Measurements from ENCODE around the gene ABCC11. TPM values are rescaled to one million over a fixed set of nuclear protein-coding genes. Genes with fewer than 3 reads are reported as not detected.
"Not testable (repeated sequence)": the region's sequence is repeated elsewhere in the genome, so short reads cannot be mapped to it uniquely, and the experiment has no call there.

ABCC11 gene
- total RNA-seq, 2 donors from 2014 or later = not detected

- ATAC-seq (no peak), DNase-seq (ENCODE audit: low spot score) (no peak)
- Mint-ChIP-seq H3K4me1 (ENCODE audit: low read depth in 2 of 2) (no peaks in the 10 kb centered on the region), H3K27ac (no peak overlapping the region), H3K4me3 (no peak overlapping the region), H3K27me3 (peaks cover 20 to 29% of the 10 kb centered on the region in 2 donors), H3K36me3 (no peaks in the 10 kb centered on the region), H3K9me3 (no peaks in the 10 kb centered on the region)
These were observed 40.6 kb downstream of the ABCC11 start for GRCh38 chr16:48206594-48207242.

DNA sequence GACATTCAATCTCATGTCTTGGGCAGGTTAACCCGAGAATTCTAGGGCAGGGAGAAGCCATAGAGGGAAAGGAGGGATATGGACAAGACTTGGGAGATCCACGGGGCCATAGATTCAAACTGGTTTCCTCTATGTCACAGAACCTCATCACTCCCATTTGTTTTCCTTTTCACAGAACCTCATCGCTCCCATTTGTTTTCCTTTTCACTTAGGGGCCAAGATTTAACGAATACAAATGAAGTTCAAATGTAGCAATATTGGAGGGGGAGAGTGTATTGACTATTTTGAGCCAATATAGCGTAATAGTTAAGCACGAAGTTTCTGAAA, 42.6 kb downstream of the ABCC11 start:
- Mint-ChIP-seq H3K36me3 (no peaks in the 10 kb centered on the region), H3K9me3 (no peaks in the 10 kb centered on the region), H3K4me3 (no peak overlapping the region), H3K27ac (no peak overlapping the region), H3K27me3 (peaks cover 18 to 29% of the 10 kb centered on the region in 2 donors), H3K4me1 (ENCODE audit: low read depth in 2 of 2) (no peaks in the 10 kb centered on the region)
- ATAC-seq (no peak), DNase-seq (ENCODE audit: low spot score) (no peak)

DNA sequence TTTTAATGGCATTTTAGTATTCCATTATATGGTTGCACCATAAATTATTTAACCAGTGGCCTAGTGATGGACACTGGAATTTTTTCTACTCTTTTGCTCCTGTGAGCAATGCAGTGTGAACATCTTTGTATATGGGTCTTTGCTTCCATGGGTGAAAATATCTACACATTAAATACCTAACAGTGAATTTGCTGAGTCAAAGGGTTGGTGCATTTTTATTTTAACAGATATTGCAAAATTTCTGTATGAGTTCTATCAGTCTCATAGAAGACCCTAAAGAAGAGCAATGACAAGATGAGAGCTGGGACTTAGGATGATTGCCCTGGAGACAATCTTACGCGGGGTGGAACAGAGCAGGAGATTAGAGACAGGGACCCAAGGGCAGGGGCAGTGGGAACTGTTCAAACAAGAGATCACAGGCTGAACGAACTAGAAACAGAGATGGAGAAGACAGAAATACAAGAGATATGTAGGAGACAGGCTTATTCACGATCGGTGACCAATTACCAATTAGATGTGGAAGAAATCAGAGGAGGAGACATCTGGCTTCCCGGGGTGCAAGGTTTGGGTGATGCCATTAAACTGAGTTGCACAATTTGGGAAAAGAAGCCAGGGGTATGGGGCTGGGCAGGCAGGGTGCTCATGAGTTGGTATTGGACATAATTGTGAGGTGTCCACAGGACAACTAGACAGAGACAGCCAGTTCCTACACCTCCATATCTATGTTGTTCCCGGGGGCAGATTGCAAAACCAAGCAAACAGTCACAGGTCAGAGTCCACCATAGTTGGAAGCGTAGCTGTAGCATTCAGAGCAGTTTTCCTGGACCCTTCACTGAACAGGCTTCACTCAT, 43.1 kb downstream of the ABCC11 start:
- no peaks in the 10 kb centered on the region for H3K9me3 Mint-ChIP-seq
- no peak overlapping the region for H3K4me3 Mint-ChIP-seq
- ATAC-seq = no peak
- no peaks in the 10 kb centered on the region for H3K36me3 Mint-ChIP-seq
- no peak overlapping the region for H3K27ac Mint-ChIP-seq
- DNase-seq (ENCODE audit: low spot score) = no peak
- H3K4me1 Mint-ChIP-seq (ENCODE audit: low read depth in 2 of 2) = no peaks in the 10 kb centered on the region
- peaks cover 17 to 29% of the 10 kb centered on the region in 2 donors for H3K27me3 Mint-ChIP-seq

- ATAC-seq (peak in 1 of 2 donors; percentile 33), DNase-seq (ENCODE audit: low spot score) (no peak)
- H3K27me3 Mint-ChIP-seq = peaks cover 13 to 15% of the 10 kb centered on the region in 2 donors
- no peaks in the 10 kb centered on the region for H3K36me3 Mint-ChIP-seq
- H3K27ac Mint-ChIP-seq = no peak overlapping the region
- no peak overlapping the region for H3K4me3 Mint-ChIP-seq
- no peaks in the 10 kb centered on the region for H3K9me3 Mint-ChIP-seq
- H3K4me1 Mint-ChIP-seq (ENCODE audit: low read depth in 2 of 2) = no peaks in the 10 kb centered on the region
These were observed 45.7 kb downstream of the ABCC11 start for GRCh38 chr16:48201515-48202201.

- no peak for ATAC-seq
- no peaks in the 10 kb centered on the region for H3K36me3 Mint-ChIP-seq
- H3K4me3 Mint-ChIP-seq = no peak overlapping the region
- H3K9me3 Mint-ChIP-seq = no peaks in the 10 kb centered on the region
- no peak overlapping the region for H3K27ac Mint-ChIP-seq
- peaks cover 10 to 12% of the 10 kb centered on the region in 2 donors for H3K27me3 Mint-ChIP-seq
- H3K4me1 Mint-ChIP-seq (ENCODE audit: low read depth in 2 of 2) = no peaks in the 10 kb centered on the region
- DNase-seq (ENCODE audit: low spot score) = no peak
These were observed 50.0 kb downstream of the ABCC11 start for GRCh38 chr16:48197294-48197693.

GRCh38 chr16:48194828-48195556, 52.3 kb downstream of the ABCC11 start:
- Mint-ChIP-seq H3K36me3 (no peaks in the 10 kb centered on the region), H3K9me3 (no peaks in the 10 kb centered on the region), H3K27ac (no peak overlapping the region), H3K4me1 (ENCODE audit: low read depth in 2 of 2) (peaks cover 1 to 2% of the 10 kb centered on the region in 2 donors), H3K4me3 (no peak overlapping the region), H3K27me3 (peaks cover 11 to 13% of the 10 kb centered on the region in 2 donors)
- DNase-seq (ENCODE audit: low spot score) (no peak), ATAC-seq (no peak)

DNA sequence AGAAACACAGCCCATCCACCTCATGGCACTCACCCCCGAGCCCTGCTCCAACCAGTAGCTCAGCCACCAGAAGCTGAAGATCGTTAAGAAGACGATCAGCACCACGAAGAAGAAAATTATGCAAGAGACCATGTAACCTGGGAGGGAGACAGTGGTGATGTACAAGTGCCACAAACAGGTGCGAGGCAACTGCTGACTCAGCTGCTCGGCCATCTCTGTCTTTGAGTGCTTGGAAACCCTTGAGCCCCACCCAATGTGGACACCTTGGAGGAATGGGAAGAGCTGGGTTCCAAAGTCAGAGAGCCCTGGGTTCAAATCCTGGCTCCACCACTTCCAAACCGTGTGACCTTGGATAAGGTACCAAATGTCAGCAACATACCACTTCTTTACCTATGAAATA, 53.5 kb downstream of the ABCC11 start:
- ATAC-seq (no peak), DNase-seq (ENCODE audit: low spot score) (no peak)
- H3K27ac Mint-ChIP-seq = no peak overlapping the region
- H3K4me1 Mint-ChIP-seq (ENCODE audit: low read depth in 2 of 2) = peaks cover 2 to 5% of the 10 kb centered on the region in 2 donors
- no peaks in the 10 kb centered on the region for H3K36me3 Mint-ChIP-seq
- no peaks in the 10 kb centered on the region for H3K9me3 Mint-ChIP-seq
- no peak overlapping the region for H3K4me3 Mint-ChIP-seq
- peaks cover 12 to 14% of the 10 kb centered on the region in 2 donors for H3K27me3 Mint-ChIP-seq

DNA sequence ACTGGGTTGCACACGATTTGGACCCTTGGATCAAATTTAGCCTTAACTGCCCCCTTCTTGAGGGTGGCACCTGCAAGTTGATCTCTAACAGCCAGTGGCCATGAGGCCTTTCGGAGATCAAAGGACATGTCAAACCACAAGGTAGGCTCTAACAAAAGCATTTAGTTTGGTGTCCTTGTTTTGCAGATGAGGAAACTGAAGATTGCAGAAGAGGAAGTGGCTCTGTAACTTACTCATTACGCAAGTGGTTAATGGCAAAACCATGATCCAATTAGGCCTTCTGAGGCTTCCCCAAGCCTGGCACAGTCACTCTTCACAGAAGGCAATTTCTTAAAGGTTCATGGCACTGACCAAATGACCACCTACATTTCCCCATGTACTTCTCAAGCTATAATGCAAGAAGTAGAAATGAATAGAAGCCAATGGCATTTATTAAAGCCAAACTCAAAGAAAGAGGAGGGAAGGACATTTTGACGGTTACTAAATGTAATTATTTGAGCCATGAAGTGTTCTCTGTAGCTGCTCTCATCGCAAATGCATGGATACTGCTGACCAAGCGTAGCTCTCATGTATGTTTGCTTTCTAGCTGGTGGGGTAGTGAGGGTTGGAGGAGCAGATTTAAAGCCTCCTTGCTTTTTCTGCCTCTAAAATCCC, 58.8 kb downstream of the ABCC11 start:
- H3K36me3 Mint-ChIP-seq = no peaks in the 10 kb centered on the region
- no peak overlapping the region for H3K27ac Mint-ChIP-seq
- DNase-seq (ENCODE audit: low spot score) (no peak), ATAC-seq (peak; percentile 24 to 45)
- H3K4me3 Mint-ChIP-seq = no peak overlapping the region
- H3K4me1 Mint-ChIP-seq (ENCODE audit: low read depth in 2 of 2) = peaks cover 10 to 15% of the 10 kb centered on the region in 2 donors
- peaks cover 9 to 15% of the 10 kb centered on the region in 2 donors for H3K27me3 Mint-ChIP-seq
- no peaks in the 10 kb centered on the region for H3K9me3 Mint-ChIP-seq

GRCh38 chr16:48187779-48188178, 59.6 kb downstream of the ABCC11 start:
- H3K4me1 Mint-ChIP-seq (ENCODE audit: low read depth in 2 of 2) = peaks cover 10 to 15% of the 10 kb centered on the region in 2 donors
- H3K36me3 Mint-ChIP-seq = no peaks in the 10 kb centered on the region
- no peak overlapping the region for H3K27ac Mint-ChIP-seq
- H3K4me3 Mint-ChIP-seq = no peak overlapping the region
- no peaks in the 10 kb centered on the region for H3K9me3 Mint-ChIP-seq
- ATAC-seq (no peak), DNase-seq (ENCODE audit: low spot score) (no peak)
- H3K27me3 Mint-ChIP-seq = peaks cover 9 to 15% of the 10 kb centered on the region in 2 donors

- H3K27ac Mint-ChIP-seq = no peak overlapping the region
- H3K36me3 Mint-ChIP-seq = no peaks in the 10 kb centered on the region
- H3K27me3 Mint-ChIP-seq = peaks cover 6 to 8% of the 10 kb centered on the region in 2 donors
- no peak for ATAC-seq
- no peak for DNase-seq (ENCODE audit: low spot score)
- H3K4me1 Mint-ChIP-seq (ENCODE audit: low read depth in 2 of 2) = peaks cover 7 to 10% of the 10 kb centered on the region in 2 donors
- H3K9me3 Mint-ChIP-seq = no peaks in the 10 kb centered on the region
- no peak overlapping the region for H3K4me3 Mint-ChIP-seq
These were observed 62.7 kb downstream of the ABCC11 start for GRCh38 chr16:48184681-48185080.

GRCh38 chr16:48182979-48183537, 64.3 kb downstream of the ABCC11 start:
- H3K4me3 Mint-ChIP-seq = no peak overlapping the region

GRCh38 chr16:48181746-48182520, 65.4 kb downstream of the ABCC11 start:
- ATAC-seq; H3K27ac Mint-ChIP-seq; H3K9me3 Mint-ChIP-seq; DNase-seq (ENCODE audit: low spot score); H3K4me1 Mint-ChIP-seq (ENCODE audit: low read depth in 2 of 2); H3K36me3 Mint-ChIP-seq; H3K4me3 Mint-ChIP-seq: not testable (repeated sequence)
- H3K27me3 Mint-ChIP-seq = peaks cover 13 to 16% of the 10 kb centered on the region in 2 donors

More at GRCh38 chr16:48182979-48183537, 64.3 kb downstream of the ABCC11 start:
- no peak for DNase-seq (ENCODE audit: low spot score)
- no peaks in the 10 kb centered on the region for H3K36me3 Mint-ChIP-seq
- peaks cover 11% of the 10 kb centered on the region in 2 donors for H3K27me3 Mint-ChIP-seq
- no peak for ATAC-seq
- H3K9me3 Mint-ChIP-seq = no peaks in the 10 kb centered on the region
- no peak overlapping the region for H3K27ac Mint-ChIP-seq
- peaks cover under 1 to 1% of the 10 kb centered on the region in 2 donors for H3K4me1 Mint-ChIP-seq (ENCODE audit: low read depth in 2 of 2)
